Tibial artery (tissue), 4 donors: ENCODE measurements around the gene ADAMTS5.

Source experiments
- DNase-seq, 2 donors: peaks; one replicate each; pipeline ENCODE4 v3.0.0-alpha.2; 2019
- H3K27ac ChIP-seq, 2 donors: fragments of 200-600 bp; sonication (generic) in 1 of 2; 1 replicate in 1 of 2; 2 replicates in 1 of 2; pipeline ENCODE4 v1.5.1; 2018 to 2019; ENCODE audit warnings: mild to moderate bottlenecking in 1 of 2
- H3K27me3 ChIP-seq, 2 donors: fragments of 200-600 bp; sonication (generic) in 1 of 2; one replicate each; pipeline versions ENCODE4 v1.5.1 to v1.6.0; 2016 to 2019
- H3K36me3 ChIP-seq, 3 donors: fragments of 200-600 bp; sonication (generic) in 2 of 3; one replicate each; pipeline ENCODE4 v1.5.1; 2016 to 2019; ENCODE audit warnings: mild to moderate bottlenecking in 2 of 3
- H3K4me1 ChIP-seq, 4 donors: fragments of 200-600 bp; sonication (generic) in 2 of 4; 1 replicate in 3 of 4; 2 replicates in 1 of 4; pipeline ENCODE4 v1.5.1; 2016 to 2019
- H3K4me3 ChIP-seq, 2 donors: fragments of 200-600 bp; sonication (generic) in 1 of 2; 1 replicate in 1 of 2; 2 replicates in 1 of 2; pipeline ENCODE4 v1.5.1; 2018 to 2019; ENCODE audit warnings: mild to moderate bottlenecking in 2 of 2
- H3K9me3 ChIP-seq, 3 donors: fragments of 200-600 bp; sonication (generic) in 1 of 3; one replicate each; pipeline ENCODE4 v1.5.1; 2016 to 2019
- CTCF ChIP-seq, 2 experiments: fragments of 200-600 bp in 1 of 2; fragments of 450-650 bp in 1 of 2; IDR thresholded peaks; one replicate each; pipeline ENCODE4 v1.5.1; 2017 to 2019; ENCODE audit warnings: antibody characterized with exemption in 2 of 2, mild to moderate bottlenecking in 1 of 2, moderate library complexity in 1 of 2
- intact Hi-C: fragments of 100-400 bp; cut with DNase I; formaldehyde crosslinking; loops from one replicate; pipeline ENCODE4 v1.15.0; 2023; ENCODE audit warnings: low total_unique reads

ADAMTS5 gene

GRCh38 chr21:26973226-26973625 is 6.3 kb upstream of the ADAMTS5 start:
- Histone ChIP-seq H3K9me3 (no peaks in the 10 kb centered on the region), H3K36me3 (no peaks in the 10 kb centered on the region), H3K4me1 (no peaks in the 10 kb centered on the region), H3K27me3 (no peaks in the 10 kb centered on the region), H3K4me3 (no peak overlapping the region), H3K27ac (no peak overlapping the region)
- TF ChIP-seq CTCF (IDR thresholded peaks at IDR 0.05), result no peak
- intact Hi-C loops, result no loop called here
- DNase-seq, result no peak

GRCh38 chr21:26972192-26972591 is 5.3 kb upstream of the ADAMTS5 start:
- Histone ChIP-seq H3K9me3 (no peaks in the 10 kb centered on the region), H3K4me3 (no peak overlapping the region), H3K27ac (no peak overlapping the region), H3K27me3 (no peaks in the 10 kb centered on the region), H3K36me3 (no peaks in the 10 kb centered on the region), H3K4me1 (peaks cover 0 to 1% (median 0%) of the 10 kb centered on the region in 4 donors)
- intact Hi-C loops, result no loop called here
- DNase-seq, result no peak
- TF ChIP-seq CTCF (IDR thresholded peaks at IDR 0.05), result no peak

- no peaks in the 10 kb centered on the region for H3K9me3 ChIP-seq
- no peak overlapping the region for H3K27ac ChIP-seq
- H3K27me3 ChIP-seq, result peaks cover 0 to 4% of the 10 kb centered on the region in 2 donors
- DNase-seq, result no peak
- H3K4me1 ChIP-seq, result peaks cover 0 to 19% (median 9%) of the 10 kb centered on the region in 4 donors
- no peak for TF ChIP-seq CTCF (IDR thresholded peaks at IDR 0.05)
- intact Hi-C loops, result loop anchor here (10.0 kb wide), 1 partner anchor 735 kb away; no protein-coding TSS in a partner anchor
- H3K4me3 ChIP-seq, result no peak overlapping the region
- H3K36me3 ChIP-seq, result no peaks in the 10 kb centered on the region
Measured at GRCh38 chr21:26969971-26970725, 3.3 kb upstream of the ADAMTS5 start.

- intact Hi-C loops, result loop anchor here (10.0 kb wide), 1 partner anchor 738 kb away; no protein-coding TSS in a partner anchor
- DNase-seq, result peak in 1 of 2 donors; percentile 61
- peak overlapping the region; percentile 67 to 70 for H3K27ac ChIP-seq
Measured at GRCh38 chr21:26966649-26967061, 233 bp downstream of the ADAMTS5 start.

GRCh38 chr21:26965907-26966581 is 844 bp downstream of the ADAMTS5 start:
- Histone ChIP-seq H3K27me3 (peaks cover 0 to 4% of the 10 kb centered on the region in 2 donors), H3K4me1 (peaks cover 0 to 50% (median 18%) of the 10 kb centered on the region in 4 donors), H3K36me3 (no peaks in the 10 kb centered on the region), H3K27ac (peak overlapping the region; percentile 45 to 70), H3K4me3 (peak overlapping the region; percentile 62 to 75), H3K9me3 (no peaks in the 10 kb centered on the region)
- TF ChIP-seq CTCF (IDR thresholded peaks at IDR 0.05), result peak; percentile 17 to 19
- intact Hi-C loops, result loop anchor here (10.0 kb wide), 1 partner anchor 739 kb away; no protein-coding TSS in a partner anchor
- DNase-seq, result peak; percentile 52 to 67

More at GRCh38 chr21:26966649-26967061, 233 bp downstream of the ADAMTS5 start:
- Histone ChIP-seq H3K4me3 (peak overlapping the region; percentile 62 to 75), H3K9me3 (no peaks in the 10 kb centered on the region), H3K27me3 (peaks cover 0 to 4% of the 10 kb centered on the region in 2 donors), H3K36me3 (no peaks in the 10 kb centered on the region), H3K4me1 (peaks cover 0 to 45% (median 17%) of the 10 kb centered on the region in 4 donors)
- no peak for TF ChIP-seq CTCF (IDR thresholded peaks at IDR 0.05)
